HepG2 (cell line): Measurements from ENCODE around the gene ZNF322. TPM values are rescaled to one million over a fixed set of nuclear protein-coding genes. Genes with fewer than 3 reads are reported as not detected.
A peak's percentile ranks its signal among the peaks of the same experiment; 100 is the strongest.

Experiments
- ARHGAP35 ChIP-seq: sonication (generic); formaldehyde crosslinking; IDR thresholded peaks from 2 replicates; pipeline ENCODE4 v1.9.0; 2022; ENCODE audit warnings: mild to moderate bottlenecking, inconsistent platforms, moderate library complexity, missing genetic modification reagents, borderline replicate concordance
- CHD4 ChIP-seq: fragments of 200-600 bp; sonication (generic); IDR thresholded peaks from 2 replicates; pipeline ENCODE4 v1.7.0; 2017; ENCODE audit warnings: mild to moderate bottlenecking, low read length, borderline replicate concordance
- E2F1 ChIP-seq: sonication (generic); formaldehyde crosslinking; IDR thresholded peaks from 2 replicates; pipeline ENCODE4 v1.5.0; 2020; ENCODE audit warnings: missing genetic modification reagents
- HNRNPL ChIP-seq: fragments of 200-400 bp; formaldehyde crosslinking; IDR thresholded peaks from 2 replicates; pipeline ENCODE4 v1.6.1; 2017; ENCODE audit warnings: mild to moderate bottlenecking, low read depth, low read length
- KDM4B ChIP-seq: sonication (generic); formaldehyde crosslinking; IDR thresholded peaks from 2 replicates; pipeline ENCODE4 v1.4.0; 2020; ENCODE audit warnings: missing genetic modification reagents
- KMT2B ChIP-seq: IDR thresholded peaks from 2 replicates; pipeline ENCODE4 v1.6.1; 2016; ENCODE audit warnings: missing genetic modification reagents, missing compliant biosample characterization
- RERE ChIP-seq: IDR thresholded peaks from 2 replicates; pipeline ENCODE4 v1.6.1; 2016; ENCODE audit warnings: low read depth, missing genetic modification reagents, missing compliant biosample characterization
- RFXAP ChIP-seq: sonication (generic); formaldehyde crosslinking; IDR thresholded peaks from 2 replicates; pipeline ENCODE4 v1.4.0; 2020; ENCODE audit warnings: missing genetic modification reagents, borderline replicate concordance
- TBX2 ChIP-seq: sonication (generic); formaldehyde crosslinking; IDR thresholded peaks from 2 replicates; pipeline ENCODE4 v1.5.0; 2020; ENCODE audit warnings: missing genetic modification reagents, mild to moderate bottlenecking, borderline replicate concordance
- TIGD3 ChIP-seq: sonication (generic); formaldehyde crosslinking; IDR thresholded peaks from 2 replicates; pipeline ENCODE4 v1.5.1; 2020; ENCODE audit warnings: mild to moderate bottlenecking, missing genetic modification reagents, borderline replicate concordance
- ZBTB39 ChIP-seq: sonication (generic); formaldehyde crosslinking; IDR thresholded peaks from 2 replicates; pipeline ENCODE4 v1.5.0; 2020; ENCODE audit warnings: missing genetic modification reagents
- ZNF317 ChIP-seq: sonication (generic); formaldehyde crosslinking; IDR thresholded peaks from 2 replicates; pipeline ENCODE4 v1.5.0; 2020; ENCODE audit warnings: mild to moderate bottlenecking, missing genetic modification reagents
- ZNF414 ChIP-seq: sonication (generic); formaldehyde crosslinking; IDR thresholded peaks from 2 replicates; pipeline ENCODE4 v1.5.0; 2020; ENCODE audit warnings: missing genetic modification reagents
- ZNF441 ChIP-seq: sonication (generic); formaldehyde crosslinking; IDR thresholded peaks from 2 replicates; pipeline ENCODE4 v1.7.0; 2021; ENCODE audit warnings: missing genetic modification reagents, borderline replicate concordance
- ZNF713 ChIP-seq: sonication (generic); formaldehyde crosslinking; IDR thresholded peaks from 2 replicates; pipeline ENCODE4 v1.4.0; 2020; ENCODE audit warnings: mild to moderate bottlenecking, missing genetic modification reagents
- ZNF772 ChIP-seq: sonication (generic); formaldehyde crosslinking; IDR thresholded peaks from 2 replicates; pipeline ENCODE4 v1.5.0; 2020; ENCODE audit warnings: mild to moderate bottlenecking, missing genetic modification reagents
- polyA plus RNA-seq, 8 experiments: library from polyadenylated mRNA; depleted of rRNA in 3 of 8; stranded (reverse) in 7 of 8; unstranded in 1 of 8; fragments of >200 nt; fragmentation: Illumina TruSeq in 4 of 8; extraction: Trizol in 4 of 8; gene quantifications; 2 replicates each; pipeline versions ENCODE4 v1.2.1 to v1.2.3, GENCODE V29; 2011 to 2016; ENCODE audit warnings: low read depth in 4 of 8, missing spikeins in 1 of 8, mixed read lengths in 1 of 8; ENCODE audit not compliant: insufficient read depth in 1 of 8
- total RNA-seq, 5 experiments: library from RNA; depleted of rRNA; stranded (reverse); fragments of >200 nt; fragmentation: Illumina TruSeq; extraction: Trizol; gene quantifications; 2 replicates each; pipeline ENCODE4 v1.2.3, GENCODE V29; 2016; ENCODE audit warnings: low read depth in 1 of 5

The ZNF322 gene
- total and polyA plus RNA-seq, 2 of the 13 experiments (the other 11 are each of a cell fraction or from before 2014, with no cell fraction given), result 8.3 to 22.8 TPM

GRCh38 chr6:26659042-26659999 is at the start of gene ZNF322 (continued):
- TF ChIP-seq TIGD3 (CRISPR knock-in tag), result no peak; the same call in 1 of the 2 replicates
- no peak; the same call in 1 of the 2 replicates for TF ChIP-seq ZNF772
- TF ChIP-seq ARHGAP35 (CRISPR knock-in tag), result no peak; the same call in 1 of the 2 replicates
- TF ChIP-seq ZNF441 (CRISPR knock-in tag), result 0 out of 2 replicates have a peak, but pooled peaks have one; percentile 30
- peak; percentile 91 for TF ChIP-seq ZBTB39 (CRISPR knock-in tag)
- TF ChIP-seq RERE (CRISPR knock-in tag), result no peak
- peak; percentile 62; the same call in 1 of the 2 replicates for TF ChIP-seq HNRNPL
- TF ChIP-seq CHD4, result 0 out of 2 replicates have a peak, but pooled peaks have one; percentile 47
- no peak for TF ChIP-seq ZNF713 (CRISPR knock-in tag)
- peak; percentile 64; the same call in 1 of the 2 replicates for TF ChIP-seq RFXAP (CRISPR knock-in tag)
- peak; percentile 90 for TF ChIP-seq KMT2B
- no peak for TF ChIP-seq E2F1 (CRISPR knock-in tag)
- peak; percentile 85; the same call in 1 of the 2 replicates for TF ChIP-seq ZNF414 (CRISPR knock-in tag)
- peak; percentile 51; the same call in 1 of the 2 replicates for TF ChIP-seq ZNF317 (CRISPR knock-in tag)
- TF ChIP-seq TBX2, result peak; percentile 54; the same call in 1 of the 2 replicates
- peak; percentile 85 for TF ChIP-seq KDM4B (CRISPR knock-in tag)
